ENCODE data around the gene SAMD14.

DNA sequence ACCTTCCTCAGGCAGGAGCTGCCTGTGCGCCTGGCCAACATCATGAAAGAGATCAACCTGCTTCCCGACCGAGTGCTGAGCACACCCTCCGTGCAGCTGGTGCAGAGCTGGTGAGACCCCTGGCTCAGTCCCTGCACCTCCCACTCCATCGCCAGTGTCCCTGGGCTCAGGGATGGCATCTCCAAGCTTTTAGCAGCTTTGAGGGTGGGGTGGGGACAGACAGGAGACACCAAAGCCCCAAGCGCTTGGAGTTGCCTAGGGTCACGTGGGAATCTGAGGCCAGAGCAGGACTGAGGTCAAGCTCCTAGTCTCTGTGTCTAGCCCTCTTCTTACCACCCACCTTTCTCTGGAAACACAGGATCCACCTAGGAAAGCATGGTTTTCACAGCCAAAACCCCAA, 32.5 kb downstream of the SAMD14 start:
- TF ChIP-seq POLR2A (IDR thresholded peaks at IDR 0.05; ENCODE audit: low read depth, low read length) (no peak), POLR2AphosphoS5 (IDR thresholded peaks at IDR 0.05; ENCODE audit: low read depth, low read length) (no peak), TAF1 (IDR thresholded peaks at IDR 0.05; ENCODE audit: low read depth, low read length) (no peak), POU2F2 (IDR thresholded peaks at IDR 0.05; ENCODE audit: low read depth, low read length) (no peak), PAX5 (IDR thresholded peaks at IDR 0.05; ENCODE audit: insufficient read depth, low read length, severe bottlenecking) (no peak)

All from GM12891 (cell line).